Measurements from ENCODE around the gene DSTN. TPM values are rescaled to one million over a fixed set of nuclear protein-coding genes. Genes with fewer than 3 reads are reported as not detected.

DSTN gene
- total RNA-seq, 4 donors from 2014 or later: 242 to 616 (median 360) TPM

DNA sequence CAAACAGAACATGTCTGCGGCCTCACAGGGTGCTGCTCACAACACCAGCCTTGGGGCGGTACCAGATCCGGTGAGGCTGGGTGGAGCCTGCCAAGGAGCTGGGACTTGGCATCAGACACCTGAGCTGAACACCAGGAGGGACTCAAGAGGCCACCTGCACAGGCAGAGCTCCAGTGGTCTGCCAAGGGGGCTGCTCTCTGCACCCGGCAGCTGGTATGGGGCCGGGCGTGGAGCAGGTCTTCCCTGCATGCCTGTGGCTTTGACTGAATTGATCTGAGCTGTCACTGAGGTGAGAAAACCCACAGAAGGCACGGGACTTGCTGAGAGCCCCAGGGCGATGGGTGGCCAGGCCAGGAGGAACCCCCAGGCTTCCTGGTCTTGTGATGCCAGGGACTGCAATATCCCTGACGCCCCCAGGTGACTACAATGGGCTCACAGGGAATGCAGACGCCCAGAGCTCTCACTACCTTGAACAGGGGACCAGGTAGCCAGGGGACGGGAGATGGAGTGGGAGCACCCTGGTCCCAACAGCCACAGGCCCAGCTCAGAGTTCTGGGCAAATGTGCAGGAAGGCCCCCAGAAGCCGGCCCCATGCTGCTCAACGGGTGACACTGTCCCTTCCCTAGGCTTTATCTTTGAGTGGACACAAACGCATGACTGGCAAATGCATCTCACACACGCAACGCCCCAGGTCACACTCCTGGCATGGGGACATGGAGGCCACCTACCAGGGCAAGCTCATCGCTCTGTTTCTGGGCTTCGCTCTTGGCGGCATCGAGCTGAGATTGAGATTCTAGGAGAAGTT is 48.2 kb downstream of the DSTN start:
- Histone ChIP-seq H3K27ac (no peak overlapping the region), H3K27me3 (no peaks in the 10 kb centered on the region), H3K4me1 (peaks cover 10 to 40% (median 17%) of the 10 kb centered on the region in 3 donors), H3K4me3 (no peak overlapping the region), H3K9me3 (no peaks in the 10 kb centered on the region), H3K36me3 (peaks cover 36 to 82% (median 56%) of the 10 kb centered on the region in 3 donors)
- intact Hi-C loops (cut with DNase I): loop anchor here (10.0 kb wide), 1 partner anchor 113 kb away; no protein-coding TSS in a partner anchor
- WGBS, 2 donors: 89% methylated on average over 7 to 10 of the region's 20 CpGs
- TF ChIP-seq CTCF (IDR thresholded peaks at IDR 0.05): no peak
- TF ChIP-seq POLR2A (IDR thresholded peaks at IDR 0.05): no peak
- no peak for DNase-seq

DNA sequence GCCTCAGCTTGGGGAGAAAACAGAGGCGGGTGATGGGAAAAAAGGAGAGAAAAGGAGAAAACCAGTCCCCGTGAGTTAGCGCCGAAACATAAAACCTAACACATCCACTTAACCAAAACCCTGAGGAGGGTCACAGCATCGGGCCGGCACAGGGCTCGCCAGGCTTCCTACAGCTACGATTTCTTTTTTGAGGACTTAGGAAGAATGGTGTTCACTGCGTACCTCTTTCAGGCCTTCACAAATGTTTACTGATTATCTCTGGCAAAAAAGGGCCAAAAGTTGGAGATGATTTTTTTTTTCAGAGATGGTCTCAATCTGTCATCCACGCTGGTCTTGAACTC is 48.8 kb downstream of the DSTN start:
- peaks cover 39 to 88% (median 56%) of the 10 kb centered on the region in 3 donors for H3K36me3 ChIP-seq
- no peak overlapping the region for H3K27ac ChIP-seq
- TF ChIP-seq POLR2A (IDR thresholded peaks at IDR 0.05): no peak
- TF ChIP-seq CTCF (IDR thresholded peaks at IDR 0.05): no peak
- peaks cover 10 to 34% (median 17%) of the 10 kb centered on the region in 3 donors for H3K4me1 ChIP-seq
- H3K27me3 ChIP-seq: no peaks in the 10 kb centered on the region
- intact Hi-C loops (cut with DNase I): loop anchor here (10.0 kb wide), 1 partner anchor 114 kb away; no protein-coding TSS in a partner anchor
- DNase-seq: no peak
- H3K4me3 ChIP-seq: no peak overlapping the region
- WGBS, 2 donors: 92 to 95% methylated on average over 10 of the region's 10 CpGs
- no peaks in the 10 kb centered on the region for H3K9me3 ChIP-seq

DNA sequence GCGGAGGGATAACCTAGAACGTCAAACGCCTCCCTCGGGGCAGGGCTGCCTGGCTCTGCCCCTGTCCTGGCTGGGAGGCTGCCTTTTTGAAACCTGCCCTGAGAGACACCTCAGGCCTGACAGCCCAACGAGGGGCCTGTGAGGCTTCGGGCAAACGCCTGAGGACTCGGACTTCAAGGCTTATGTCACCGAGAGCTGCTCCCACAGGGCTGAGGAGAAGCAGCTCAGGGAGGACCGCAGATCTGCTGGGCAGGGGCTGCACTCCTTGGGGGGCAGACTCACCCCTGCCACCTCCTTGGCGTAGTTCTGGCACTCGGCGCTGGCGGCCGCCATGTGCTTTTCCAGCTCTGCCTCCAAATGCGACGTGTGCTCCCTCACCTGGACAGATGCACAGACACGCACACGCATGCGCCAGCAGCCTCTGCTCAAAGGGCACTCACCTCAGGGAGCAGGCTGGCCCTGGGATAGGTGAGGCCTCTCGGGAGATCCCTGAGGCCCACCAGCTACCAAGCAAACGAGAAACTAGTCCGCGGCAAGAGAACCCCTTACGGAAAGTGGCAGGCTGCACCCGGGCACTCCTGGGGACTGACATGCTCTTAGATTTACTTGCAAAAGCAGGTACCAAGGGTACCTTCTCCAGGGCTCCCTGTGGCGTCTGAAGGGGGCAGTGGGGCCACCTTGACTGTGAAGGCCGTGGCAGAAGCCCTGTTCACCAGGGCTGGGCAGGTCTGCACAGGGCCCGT is 49.6 kb downstream of the DSTN start:
- H3K27me3 ChIP-seq: no peaks in the 10 kb centered on the region
- H3K4me3 ChIP-seq: no peak overlapping the region
- no peaks in the 10 kb centered on the region for H3K9me3 ChIP-seq
- H3K27ac ChIP-seq: no peak overlapping the region
- peaks cover 47 to 97% (median 62%) of the 10 kb centered on the region in 3 donors for H3K36me3 ChIP-seq
- intact Hi-C loops (cut with DNase I): loop anchor here (10.0 kb wide), 1 partner anchor 115 kb away; no protein-coding TSS in a partner anchor
- peaks cover 5 to 25% (median 11%) of the 10 kb centered on the region in 3 donors for H3K4me1 ChIP-seq
- WGBS, 2 donors: 73 to 88% methylated on average over 3 to 4 of the region's 29 CpGs
- TF ChIP-seq POLR2A (IDR thresholded peaks at IDR 0.05): no peak
- TF ChIP-seq CTCF (IDR thresholded peaks at IDR 0.05): no peak
- DNase-seq: no peak

GRCh38 chr20:17620371-17621228 is 50.7 kb downstream of the DSTN start:
- DNase-seq: no peak
- Histone ChIP-seq H3K4me1 (peaks cover 0 to 15% (median under 1%) of the 10 kb centered on the region in 3 donors), H3K36me3 (peaks cover 56 to 98% (median 70%) of the 10 kb centered on the region in 3 donors), H3K27ac (no peak overlapping the region), H3K9me3 (no peaks in the 10 kb centered on the region), H3K4me3 (no peak overlapping the region), H3K27me3 (no peaks in the 10 kb centered on the region)
- TF ChIP-seq POLR2A (IDR thresholded peaks at IDR 0.05): no peak
- intact Hi-C loops (cut with DNase I): no loop called here
- WGBS, 2 donors: 85 to 86% methylated on average over 11 to 19 of the region's 33 CpGs

DNA sequence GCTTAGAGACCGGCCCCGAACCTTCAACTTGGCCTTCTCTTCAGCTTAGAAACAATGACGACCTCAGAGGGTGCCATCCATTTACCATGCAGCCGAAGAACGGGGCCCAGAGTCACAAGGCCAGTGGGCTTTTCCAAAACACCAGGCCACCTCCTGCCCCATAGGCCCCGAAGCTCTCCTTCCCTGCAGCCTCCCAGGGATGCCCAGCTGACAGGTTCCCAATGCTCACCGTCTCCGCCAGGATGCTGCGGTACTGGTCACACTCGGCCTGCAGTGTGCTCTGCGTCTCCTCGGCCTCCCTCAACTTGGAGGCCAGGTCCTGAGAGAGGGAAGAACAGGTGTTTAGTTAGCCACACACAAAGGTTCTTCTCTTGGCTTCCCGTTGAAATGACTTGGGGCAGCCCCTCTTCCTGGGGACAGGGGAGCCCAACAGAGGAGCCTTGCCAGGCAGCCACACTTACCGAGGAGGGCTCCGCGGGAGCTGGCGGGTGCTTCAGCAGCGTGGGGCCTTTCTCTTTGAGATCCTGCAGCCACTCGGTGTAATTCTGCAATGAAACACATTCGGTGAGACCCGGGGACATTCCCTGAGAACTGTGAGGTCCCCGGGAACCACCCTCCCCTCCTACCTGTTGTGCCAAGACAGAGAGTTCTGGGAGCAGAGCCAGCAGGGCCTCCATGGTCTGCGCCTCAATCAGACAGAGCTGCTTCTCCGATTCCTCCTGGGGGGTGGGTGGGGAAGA is 51.5 kb downstream of the DSTN start:
- Histone ChIP-seq H3K27me3 (no peaks in the 10 kb centered on the region), H3K4me1 (peaks cover 0 to 10% (median 0%) of the 10 kb centered on the region in 3 donors), H3K9me3 (no peaks in the 10 kb centered on the region), H3K4me3 (no peak overlapping the region), H3K27ac (no peak overlapping the region), H3K36me3 (peaks cover 56 to 98% (median 64%) of the 10 kb centered on the region in 3 donors)
- no peak for DNase-seq
- intact Hi-C loops (cut with DNase I): no loop called here
- TF ChIP-seq POLR2A (IDR thresholded peaks at IDR 0.05): no peak
- no peak for TF ChIP-seq CTCF (IDR thresholded peaks at IDR 0.05)
- 85 to 92% methylated on average over 6 to 16 of the region's 24 CpGs for WGBS, 2 donors

Data from esophagus squamous epithelium (tissue), 5 donors.